OCI-M2 (cell line): ENCODE measurements around the gene GJC2.
"Not testable (repeated sequence)": the region's sequence is repeated elsewhere in the genome, so short reads cannot be mapped to it uniquely, and the experiment has no call there.

Experiments used
- DNase-seq: peaks from one replicate; lab custom pipeline; 2025; ENCODE audit not compliant: unreplicated experiment; lab: John Stamatoyannopoulos, UW

GJC2 gene

GRCh38 chr1:228184152-228184551 is 34.4 kb downstream of the GJC2 start:
- no peak for DNase-seq

GRCh38 chr1:228185641-228185965 is 35.9 kb downstream of the GJC2 start:
- no peak for DNase-seq

- DNase-seq, result not testable (repeated sequence)
These were observed 38.5 kb downstream of the GJC2 start for GRCh38 chr1:228188249-228188648.

GRCh38 chr1:228190182-228190581 is 40.5 kb downstream of the GJC2 start:
- DNase-seq, result no peak

GRCh38 chr1:228190778-228191177 is 41.0 kb downstream of the GJC2 start:
- DNase-seq, result no peak

- no peak for DNase-seq
These were observed 44.7 kb downstream of the GJC2 start for GRCh38 chr1:228194436-228194835.

GRCh38 chr1:228194921-228195812 is 45.4 kb downstream of the GJC2 start:
- no peak for DNase-seq

GRCh38 chr1:228197555-228198147 is 47.9 kb downstream of the GJC2 start:
- DNase-seq, result no peak

- no peak for DNase-seq
These were observed 49.4 kb downstream of the GJC2 start for GRCh38 chr1:228198977-228199590.

GRCh38 chr1:228204958-228205357 is 55.2 kb downstream of the GJC2 start:
- DNase-seq, result no peak

- DNase-seq, result no peak
These were observed 56.1 kb downstream of the GJC2 start for GRCh38 chr1:228205526-228206436.

- no peak for DNase-seq
These were observed 57.0 kb downstream of the GJC2 start for GRCh38 chr1:228206582-228207351.

GRCh38 chr1:228207381-228207810 is 57.7 kb downstream of the GJC2 start:
- no peak for DNase-seq

GRCh38 chr1:228207851-228208821 is 58.4 kb downstream of the GJC2 start, which contains the start of gene OBSCN:
Gene OBSCN (plus strand): TSS chr1:228208044. CDS start chr1:228211784, 3,740 bp downstream.
- no peak for DNase-seq

- DNase-seq, result no peak
These were observed 59.3 kb downstream of the GJC2 start for GRCh38 chr1:228208831-228209551.
